MM.1S (cell line): ENCODE results near the gene IGF1R.

Experiments
- DNase-seq: peaks from one replicate; pipeline ENCODE4 v3.0.0-alpha.2; 2015
- H2AFZ ChIP-seq: fragments of 300-600 bp; sonication (generic); 2 replicates; pipeline ENCODE4 v1.6.0; 2016; ENCODE audit warnings: antibody characterized with exemption, low read length
- H3F3A ChIP-seq: fragments of 300-600 bp; sonication (generic); 2 replicates; pipeline ENCODE4 v1.6.1; 2016; ENCODE audit warnings: mild to moderate bottlenecking, antibody characterized with exemption, low read length, moderate library complexity, mixed read lengths; ENCODE audit not compliant: insufficient read depth
- H3K27ac ChIP-seq: fragments of 300-600 bp; sonication (generic); 2 replicates; pipeline ENCODE4 v1.5.1; 2016; ENCODE audit warnings: mild to moderate bottlenecking, low read length
- H3K27me3 ChIP-seq: fragments of 300-600 bp; sonication (generic); replicated peaks from 2 replicates; pipeline ENCODE4 v1.6.0; 2016; ENCODE audit warnings: low read length; ENCODE audit not compliant: insufficient read depth
- H3K36me3 ChIP-seq: fragments of 300-600 bp; sonication (generic); replicated peaks from 2 replicates; pipeline ENCODE4 v1.6.1; 2016; ENCODE audit warnings: mild to moderate bottlenecking, low read length, mixed read lengths; ENCODE audit not compliant: insufficient read depth
- H3K4me1 ChIP-seq: fragments of 300-600 bp; sonication (generic); 2 replicates; pipeline ENCODE4 v1.6.1; 2016; ENCODE audit warnings: low read length, mixed read lengths
- H3K4me2 ChIP-seq: fragments of 300-600 bp; sonication (generic); 2 replicates; pipeline ENCODE4 v1.6.0; 2016; ENCODE audit warnings: low read depth, low read length
- H3K4me3 ChIP-seq: fragments of 300-600 bp; sonication (generic); 2 replicates; pipeline ENCODE4 v1.5.1; 2016; ENCODE audit warnings: low read length, mixed read lengths
- H3K79me2 ChIP-seq: fragments of 300-600 bp; sonication (generic); 2 replicates; pipeline ENCODE4 v1.6.1; 2016; ENCODE audit warnings: mixed run types, low read length, mixed read lengths
- H3K9ac ChIP-seq: fragments of 300-600 bp; sonication (generic); 2 replicates; pipeline ENCODE4 v1.6.1; 2016; ENCODE audit warnings: low read length, mixed read lengths
- H3K9me2 ChIP-seq: fragments of 300-600 bp; sonication (generic); replicated peaks from 2 replicates; pipeline ENCODE4 v1.6.1; 2016; ENCODE audit warnings: mild to moderate bottlenecking, low read length, mixed read lengths; ENCODE audit not compliant: insufficient read depth
- H3K9me3 ChIP-seq: fragments of 300-600 bp; sonication (generic); replicated peaks from 2 replicates; pipeline ENCODE4 v1.6.1; 2016; ENCODE audit warnings: mild to moderate bottlenecking, low read length, mixed read lengths; ENCODE audit not compliant: insufficient read depth
- H4K20me1 ChIP-seq: fragments of 300-600 bp; sonication (generic); 2 replicates; pipeline ENCODE4 v1.6.1; 2016; ENCODE audit warnings: mild to moderate bottlenecking, low read length, moderate library complexity, mixed read lengths; ENCODE audit not compliant: insufficient read depth
- CTCF ChIP-seq: fragments of 300-600 bp; sonication (generic); IDR thresholded peaks from 2 replicates; pipeline ENCODE4 v1.5.1; 2016; ENCODE audit warnings: antibody characterized with exemption, low read length, mixed read lengths
- EZH2 ChIP-seq: fragments of 300-600 bp; sonication (generic); optimal IDR thresholded peaks from 2 replicates; pipeline ENCODE3; 2017; ENCODE audit warnings: low read depth, mild to moderate bottlenecking, antibody characterized with exemption, low read length, mixed read lengths
- EZH2phosphoT487 ChIP-seq: fragments of 300-600 bp; sonication (generic); IDR thresholded peaks from 2 replicates; pipeline ENCODE4 v1.6.1; 2018; ENCODE audit warnings: antibody characterized with exemption, low read length

Gene IGF1R

DNA sequence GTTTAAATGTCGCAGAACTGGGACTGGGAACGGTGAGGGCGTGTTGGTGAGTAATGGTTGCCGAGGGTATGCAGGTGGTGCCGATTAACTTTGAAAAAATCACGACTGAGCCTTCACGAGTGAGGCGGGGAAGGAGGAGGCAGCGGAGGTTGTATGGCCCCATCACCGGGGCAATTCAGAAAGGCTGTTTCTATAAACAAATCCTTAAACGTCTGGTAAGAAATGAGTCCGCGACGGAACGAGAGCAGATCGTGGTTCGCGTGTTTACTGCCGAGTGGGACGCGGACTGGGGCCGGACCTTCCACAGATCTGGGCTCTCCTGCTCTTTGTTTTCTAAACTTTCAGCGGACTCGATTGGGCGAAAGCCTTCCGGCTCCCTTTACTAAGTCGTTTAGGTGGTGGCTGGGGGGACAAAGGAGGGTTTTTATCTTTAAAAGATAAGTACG, 2.7 kb downstream of the IGF1R start:
- H3K9ac ChIP-seq: no peak overlapping the region
- no peaks in the 10 kb centered on the region for H3K36me3 ChIP-seq
- H3K79me2 ChIP-seq: peaks cover 68% of the 10 kb centered on the region
- no peak overlapping the region for H3K27ac ChIP-seq
- peaks cover 6% of the 10 kb centered on the region for H3F3A ChIP-seq
- H3K4me1 ChIP-seq: peaks cover 18% of the 10 kb centered on the region
- DNase-seq: no peak
- no peaks in the 10 kb centered on the region for H3K27me3 ChIP-seq
- no peak for TF ChIP-seq CTCF
- TF ChIP-seq EZH2: no peak
- TF ChIP-seq EZH2phosphoT487: no peak
- no peaks in the 10 kb centered on the region for H3K9me2 ChIP-seq
- no peak overlapping the region for H3K4me3 ChIP-seq
- peak overlapping the region; percentile 79; the same call in 1 of the 2 replicates for H3K4me2 ChIP-seq
- H4K20me1 ChIP-seq: peaks cover 13% of the 10 kb centered on the region; the same call in 1 of the 2 replicates
- no peaks in the 10 kb centered on the region for H3K9me3 ChIP-seq
- H2AFZ ChIP-seq: no peak overlapping the region

GRCh38 chr15:98651581-98652220, 3.4 kb downstream of the IGF1R start:
- Histone ChIP-seq H3K9me3 (no peaks in the 10 kb centered on the region), H3K4me3 (no peak overlapping the region), H3K4me1 (peaks cover 18% of the 10 kb centered on the region), H3K27ac (no peak overlapping the region), H2AFZ (no peak overlapping the region), H4K20me1 (peaks cover 13% of the 10 kb centered on the region; the same call in 1 of the 2 replicates), H3K36me3 (no peaks in the 10 kb centered on the region), H3K27me3 (no peaks in the 10 kb centered on the region), H3K9ac (no peak overlapping the region), H3F3A (peaks cover 5% of the 10 kb centered on the region), H3K9me2 (no peaks in the 10 kb centered on the region), H3K79me2 (peaks cover 72% of the 10 kb centered on the region), H3K4me2 (no peak overlapping the region)
- DNase-seq: no peak
- TF ChIP-seq EZH2: no peak
- no peak for TF ChIP-seq CTCF
- no peak for TF ChIP-seq EZH2phosphoT487

DNA sequence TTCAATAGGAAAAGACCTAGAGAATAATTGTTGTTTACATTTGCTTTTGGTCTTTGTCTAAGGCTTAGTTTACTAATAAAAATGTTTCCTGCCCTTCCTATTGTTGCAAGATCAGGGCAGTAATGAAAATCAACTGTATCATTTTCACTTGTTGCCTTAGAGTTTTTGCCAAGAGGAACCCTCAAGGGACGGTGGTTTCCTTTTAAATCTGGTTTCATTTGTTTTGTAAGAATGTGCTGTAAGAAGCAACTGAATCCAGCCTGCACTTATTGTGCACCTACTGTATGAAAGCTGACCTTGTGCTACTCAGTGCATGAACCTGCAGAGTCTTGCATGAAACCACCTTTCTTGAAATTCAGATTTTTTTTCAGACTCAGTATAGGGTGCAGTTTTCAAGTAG, 5.3 kb downstream of the IGF1R start:
- H3K79me2 ChIP-seq: peaks cover 92% of the 10 kb centered on the region
- no peaks in the 10 kb centered on the region for H3K9me2 ChIP-seq
- peak; percentile 29 for DNase-seq
- H3K9me3 ChIP-seq: no peaks in the 10 kb centered on the region
- TF ChIP-seq EZH2 (no peak), EZH2phosphoT487 (no peak), CTCF (no peak)
- H3K4me3 ChIP-seq: no peak overlapping the region
- H3K36me3 ChIP-seq: no peaks in the 10 kb centered on the region
- no peak overlapping the region for H2AFZ ChIP-seq
- peaks cover 27% of the 10 kb centered on the region for H4K20me1 ChIP-seq
- no peaks in the 10 kb centered on the region for H3K27me3 ChIP-seq
- 0 out of 2 replicates have a peak, but pooled peaks cover 4% of the 10 kb centered on the region for H3F3A ChIP-seq
- no peak overlapping the region for H3K9ac ChIP-seq
- H3K4me2 ChIP-seq: no peak overlapping the region
- peaks cover 18% of the 10 kb centered on the region for H3K4me1 ChIP-seq
- H3K27ac ChIP-seq: no peak overlapping the region
